Neural cell (in vitro differentiated cells): Measurements from ENCODE around the gene PDGFA.

Source experiments
- CTCF ChIP-seq: fragments of 450-650 bp; IDR thresholded peaks from 2 replicates; pipeline ENCODE4 v1.5.1; 2014; ENCODE audit warnings: antibody characterized with exemption, mild to moderate bottlenecking, moderate library complexity; ENCODE audit not compliant: poor library complexity, severe bottlenecking
- EP300 ChIP-seq: fragments of 450-650 bp; conservative IDR thresholded peaks from 2 replicates; pipeline ENCODE4 v1.6.1; 2014; ENCODE audit warnings: antibody characterized with exemption, mild to moderate bottlenecking, moderate library complexity; ENCODE audit not compliant: poor library complexity, severe bottlenecking
- MXI1 ChIP-seq: fragments of 450-650 bp; conservative IDR thresholded peaks from 2 replicates; pipeline ENCODE4 v1.6.1; 2014; ENCODE audit warnings: antibody characterized with exemption, mild to moderate bottlenecking; ENCODE audit not compliant: poor library complexity, severe bottlenecking
- POLR2AphosphoS5 ChIP-seq: IDR thresholded peaks from 2 replicates; pipeline ENCODE4 v1.6.1; 2012
- TF ChIP-seq, protein P1 (sequence below): IDR thresholded peaks from 2 replicates; pipeline ENCODE4 v1.6.1; 2012; ENCODE audit warnings: borderline replicate concordance

DNA sequence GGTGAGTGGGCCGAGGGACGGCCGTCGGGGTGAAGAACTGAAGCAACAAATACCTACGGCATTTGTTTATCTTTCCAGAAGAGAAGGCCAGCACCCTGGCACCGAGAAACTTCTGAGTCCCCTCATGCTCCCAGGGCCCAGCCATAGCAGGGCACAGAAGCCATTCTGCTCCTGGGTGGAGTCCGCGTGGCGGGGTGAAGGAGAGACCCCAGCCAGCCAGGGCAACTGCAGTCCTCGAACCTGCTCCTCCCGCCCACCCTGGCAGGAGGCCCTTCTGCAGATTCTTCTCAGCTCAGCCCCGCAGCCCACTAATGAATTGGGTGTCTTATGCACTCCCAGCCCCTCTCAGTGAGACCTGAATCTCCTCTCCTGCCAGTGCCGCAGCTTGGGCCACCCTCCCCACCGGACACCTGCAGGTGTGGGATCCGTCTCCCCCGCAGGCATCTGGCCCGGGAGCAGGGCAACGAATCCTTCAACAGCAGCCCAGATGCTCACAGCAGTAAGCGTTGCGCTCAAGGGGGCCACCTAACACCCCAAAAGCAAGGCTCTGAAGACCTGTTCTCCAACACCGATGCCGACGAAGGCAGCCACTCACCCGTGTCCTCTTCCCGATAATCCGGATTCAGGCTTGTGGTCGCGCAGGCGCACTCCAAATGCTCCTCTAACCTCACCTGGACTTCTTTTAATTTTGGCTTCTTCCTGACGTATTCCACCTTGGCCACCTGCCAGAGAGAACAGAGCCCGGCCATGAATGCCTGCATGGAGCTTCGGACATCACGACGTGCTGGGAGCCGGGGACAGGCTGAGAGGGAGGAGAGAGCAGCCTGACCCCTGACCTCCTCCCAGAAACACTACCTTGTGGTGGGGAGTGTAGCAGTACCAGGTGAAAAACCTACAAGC is 18.9 kb downstream of the PDGFA start:
- TF ChIP-seq CTCF (no peak), EP300 (no peak), MXI1 (no peak), POLR2AphosphoS5 (no peak)
- TF ChIP-seq, protein P1, sequence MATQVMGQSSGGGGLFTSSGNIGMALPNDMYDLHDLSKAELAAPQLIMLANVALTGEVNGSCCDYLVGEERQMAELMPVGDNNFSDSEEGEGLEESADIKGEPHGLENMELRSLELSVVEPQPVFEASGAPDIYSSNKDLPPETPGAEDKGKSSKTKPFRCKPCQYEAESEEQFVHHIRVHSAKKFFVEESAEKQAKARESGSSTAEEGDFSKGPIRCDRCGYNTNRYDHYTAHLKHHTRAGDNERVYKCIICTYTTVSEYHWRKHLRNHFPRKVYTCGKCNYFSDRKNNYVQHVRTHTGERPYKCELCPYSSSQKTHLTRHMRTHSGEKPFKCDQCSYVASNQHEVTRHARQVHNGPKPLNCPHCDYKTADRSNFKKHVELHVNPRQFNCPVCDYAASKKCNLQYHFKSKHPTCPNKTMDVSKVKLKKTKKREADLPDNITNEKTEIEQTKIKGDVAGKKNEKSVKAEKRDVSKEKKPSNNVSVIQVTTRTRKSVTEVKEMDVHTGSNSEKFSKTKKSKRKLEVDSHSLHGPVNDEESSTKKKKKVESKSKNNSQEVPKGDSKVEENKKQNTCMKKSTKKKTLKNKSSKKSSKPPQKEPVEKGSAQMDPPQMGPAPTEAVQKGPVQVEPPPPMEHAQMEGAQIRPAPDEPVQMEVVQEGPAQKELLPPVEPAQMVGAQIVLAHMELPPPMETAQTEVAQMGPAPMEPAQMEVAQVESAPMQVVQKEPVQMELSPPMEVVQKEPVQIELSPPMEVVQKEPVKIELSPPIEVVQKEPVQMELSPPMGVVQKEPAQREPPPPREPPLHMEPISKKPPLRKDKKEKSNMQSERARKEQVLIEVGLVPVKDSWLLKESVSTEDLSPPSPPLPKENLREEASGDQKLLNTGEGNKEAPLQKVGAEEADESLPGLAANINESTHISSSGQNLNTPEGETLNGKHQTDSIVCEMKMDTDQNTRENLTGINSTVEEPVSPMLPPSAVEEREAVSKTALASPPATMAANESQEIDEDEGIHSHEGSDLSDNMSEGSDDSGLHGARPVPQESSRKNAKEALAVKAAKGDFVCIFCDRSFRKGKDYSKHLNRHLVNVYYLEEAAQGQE, result no peak
